Spleen (tissue), 7 donors: ENCODE data around the gene EFNA3.
"Not testable (repeated sequence)": the region's sequence is repeated elsewhere in the genome, so short reads cannot be mapped to it uniquely, and the experiment has no call there.

Source experiments
- POLR2AphosphoS5 ChIP-seq, 3 donors: sonication (generic); formaldehyde crosslinking; IDR thresholded peaks; one replicate each; pipeline ENCODE4 v1.5.1; 2017; ENCODE audit warnings: antibody characterized with exemption in 3 of 3
- TF ChIP-seq, protein P1 (sequence below), 11 experiments: fragments of 200-600 bp in 7 of 11; fragments of 450-650 bp in 4 of 11; sonication (generic) in 4 of 11; IDR thresholded peaks in 8 of 11; conservative IDR thresholded peaks in 3 of 11; 1 replicate in 7 of 11; 2 replicates in 4 of 11; pipeline versions ENCODE4 v1.4.0 to v1.8.0; 2016 to 2021; ENCODE audit warnings: antibody characterized with exemption in 11 of 11, inconsistent platforms in 4 of 11, mild to moderate bottlenecking in 1 of 11
- donor health status: DM: no; HTN: no; CAD: no; lungs with moderate emphysema.
- donor health status: DM: no; HTN: no; CAD: no.
- donor health status: DM: no; HTN: no; CAD: no.

DNA sequence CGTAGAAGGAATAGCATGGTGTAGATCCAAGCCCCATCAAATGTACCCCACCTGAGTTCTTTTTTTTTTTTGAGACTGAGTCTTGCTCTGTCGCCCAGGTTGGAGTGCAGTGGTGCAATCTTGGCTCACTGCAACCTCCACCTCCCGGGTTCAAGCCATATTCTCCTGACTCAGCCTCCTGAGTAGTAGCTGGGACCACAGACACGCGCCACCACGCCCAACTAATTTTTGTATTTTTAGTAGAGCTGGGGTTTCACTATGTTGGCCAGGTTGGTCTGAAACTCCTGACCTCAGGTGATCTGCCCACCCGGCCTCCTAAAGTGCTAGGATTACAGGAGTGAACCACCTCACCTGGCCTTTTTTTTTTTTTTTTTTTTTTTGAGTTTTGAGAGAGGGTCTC is 39.5 kb downstream of the EFNA3 start:
- not testable (repeated sequence) for TF ChIP-seq POLR2AphosphoS5 (IDR thresholded peaks at IDR 0.05)
- TF ChIP-seq, protein P1, sequence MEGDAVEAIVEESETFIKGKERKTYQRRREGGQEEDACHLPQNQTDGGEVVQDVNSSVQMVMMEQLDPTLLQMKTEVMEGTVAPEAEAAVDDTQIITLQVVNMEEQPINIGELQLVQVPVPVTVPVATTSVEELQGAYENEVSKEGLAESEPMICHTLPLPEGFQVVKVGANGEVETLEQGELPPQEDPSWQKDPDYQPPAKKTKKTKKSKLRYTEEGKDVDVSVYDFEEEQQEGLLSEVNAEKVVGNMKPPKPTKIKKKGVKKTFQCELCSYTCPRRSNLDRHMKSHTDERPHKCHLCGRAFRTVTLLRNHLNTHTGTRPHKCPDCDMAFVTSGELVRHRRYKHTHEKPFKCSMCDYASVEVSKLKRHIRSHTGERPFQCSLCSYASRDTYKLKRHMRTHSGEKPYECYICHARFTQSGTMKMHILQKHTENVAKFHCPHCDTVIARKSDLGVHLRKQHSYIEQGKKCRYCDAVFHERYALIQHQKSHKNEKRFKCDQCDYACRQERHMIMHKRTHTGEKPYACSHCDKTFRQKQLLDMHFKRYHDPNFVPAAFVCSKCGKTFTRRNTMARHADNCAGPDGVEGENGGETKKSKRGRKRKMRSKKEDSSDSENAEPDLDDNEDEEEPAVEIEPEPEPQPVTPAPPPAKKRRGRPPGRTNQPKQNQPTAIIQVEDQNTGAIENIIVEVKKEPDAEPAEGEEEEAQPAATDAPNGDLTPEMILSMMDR (IDR thresholded peaks at IDR 0.05 in 8 of 11, conservative IDR thresholded peaks at IDR 0.05 in 3 of 11): not testable (repeated sequence)
